IMR-90 (cell line): ENCODE data around the gene WNT6. TPM values are rescaled to one million over a fixed set of nuclear protein-coding genes. Genes with fewer than 3 reads are reported as not detected.

Experiments used
- ATAC-seq: fragments of 200-7000 bp; cut with Tn5 transposase; 2 replicates; pipeline ENCODE4 v1.9.1; 2020; ENCODE audit warnings: low read depth, mild to moderate bottlenecking, moderate library complexity
- BruUV-seq: library from RNA; stranded (reverse); fragments of 400-500 nt; replicated peaks from 2 replicates; lab custom pipeline; 2021; lab: Mats Ljungman, UMichigan
- CTCF ChIA-PET: fragments of 300-600 bp; formaldehyde crosslinking; extraction: SDS; loops from one replicate; lab custom pipeline; 2021; ENCODE audit warnings: antibody characterized with exemption; lab: Yijun Ruan, JAX
- POLR2A ChIA-PET: fragments of 300-600 bp; sonication (Branson Sonifier 250); formaldehyde crosslinking; loops from one replicate; lab custom pipeline; 2022; ENCODE audit warnings: antibody characterized with exemption; ENCODE audit not compliant: unreplicated experiment; lab: Charles Lee
- DNase-seq: peaks from one replicate; pipeline ENCODE4 v3.0.0; 2013
- H2AFZ ChIP-seq: replicated peaks from 2 replicates; pipeline ENCODE3; 2013; ENCODE audit warnings: low read length, mild to moderate bottlenecking; ENCODE audit not compliant: poor library complexity
- H2AK5ac ChIP-seq: 2 replicates; pipeline ENCODE4 v1.6.1; 2013; ENCODE audit warnings: low read depth, low read length, inconsistent platforms
- H2AK9ac ChIP-seq: replicated peaks from 2 replicates; pipeline ENCODE3; 2013; ENCODE audit warnings: mild to moderate bottlenecking, low read depth, low read length, moderate library complexity; ENCODE audit not compliant: poor library complexity
- H2BK120ac ChIP-seq: 2 replicates; pipeline ENCODE4 v1.6.1; 2013; ENCODE audit warnings: low read depth, low read length, inconsistent platforms
- H2BK15ac ChIP-seq: 3 replicates; pipeline ENCODE4 v1.6.1; 2013; ENCODE audit warnings: low read depth, low read length, inconsistent platforms
- H2BK20ac ChIP-seq: 2 replicates; pipeline ENCODE4 v1.6.1; 2013; ENCODE audit warnings: low read depth, mild to moderate bottlenecking, inconsistent platforms, low read length, moderate library complexity
- H2BK5ac ChIP-seq: 2 replicates; pipeline ENCODE4 v1.6.1; 2013; ENCODE audit warnings: mild to moderate bottlenecking, low read depth, low read length, inconsistent platforms; ENCODE audit not compliant: poor library complexity, severe bottlenecking
- H3K14ac ChIP-seq: replicated peaks from 2 replicates; pipeline ENCODE4 v1.6.1; 2013; ENCODE audit warnings: low read depth, low read length, inconsistent platforms
- H3K18ac ChIP-seq: 2 replicates; pipeline ENCODE4 v1.6.1; 2013; ENCODE audit warnings: low read depth, low read length, control low read depth
- H3K23ac ChIP-seq: 2 replicates; pipeline ENCODE4 v1.6.1; 2013; ENCODE audit warnings: low read depth, low read length, inconsistent platforms
- H3K27ac ChIP-seq: 2 replicates; pipeline ENCODE4 v1.5.1; 2013; ENCODE audit warnings: mild to moderate bottlenecking, control low read depth, low read length; ENCODE audit not compliant: insufficient read depth
- H3K27me3 ChIP-seq: 2 replicates; pipeline ENCODE4 v1.6.1; 2013; ENCODE audit warnings: low read length; ENCODE audit not compliant: control insufficient read depth, insufficient read depth
- H3K36me3 ChIP-seq: 2 replicates; pipeline ENCODE4 v1.6.1; 2013; ENCODE audit warnings: low read length, mixed read lengths; ENCODE audit not compliant: control insufficient read depth, insufficient read depth
- H3K4ac ChIP-seq: 2 replicates; pipeline ENCODE4 v1.6.1; 2013; ENCODE audit warnings: low read depth, low read length, inconsistent platforms
- H3K4me1 ChIP-seq: 2 replicates; pipeline ENCODE4 v1.6.1; 2013; ENCODE audit warnings: low read length, mixed read lengths; ENCODE audit not compliant: control insufficient read depth, insufficient read depth
- H3K4me2 ChIP-seq: 2 replicates; pipeline ENCODE4 v1.6.1; 2013; ENCODE audit warnings: low read depth, mild to moderate bottlenecking, control low read depth, low read length, moderate library complexity
- H3K4me3 ChIP-seq: 2 replicates; pipeline ENCODE4 v1.5.1; 2013; ENCODE audit warnings: low read depth, mild to moderate bottlenecking, control low read depth, low read length, moderate library complexity; ENCODE audit not compliant: insufficient read depth
- H3K56ac ChIP-seq: 2 replicates; pipeline ENCODE4 v1.6.1; 2013; ENCODE audit warnings: low read length, inconsistent platforms; ENCODE audit not compliant: insufficient read depth; ENCODE audit errors: extremely low read depth
- H3K79me1 ChIP-seq, 2 experiments: 2 replicates each; pipeline ENCODE4 v1.6.1; 2013; ENCODE audit warnings: low read length in 2 of 2, inconsistent platforms in 1 of 2, low read depth in 1 of 2
- H3K9ac ChIP-seq: 2 replicates; pipeline ENCODE4 v1.6.1; 2013; ENCODE audit warnings: low read depth, low read length, control low read depth
- H3K9me1 ChIP-seq: 2 replicates; pipeline ENCODE4 v1.6.1; 2013; ENCODE audit warnings: low read length, inconsistent platforms; ENCODE audit not compliant: insufficient read depth
- H3K9me3 ChIP-seq: 2 replicates; pipeline ENCODE4 v1.6.1; 2013; ENCODE audit warnings: low read length; ENCODE audit not compliant: control insufficient read depth, insufficient read depth
- H4K20me1 ChIP-seq: 2 replicates; pipeline ENCODE4 v1.6.1; 2013; ENCODE audit warnings: low read length, inconsistent platforms; ENCODE audit not compliant: insufficient read depth
- H4K5ac ChIP-seq: 2 replicates; pipeline ENCODE4 v1.6.1; 2013; ENCODE audit warnings: mild to moderate bottlenecking, low read depth, low read length, control low read depth
- H4K8ac ChIP-seq, 2 experiments: 2 replicates each; pipeline ENCODE4 v1.6.1; 2013; ENCODE audit warnings: low read depth in 2 of 2, low read length in 2 of 2, control low read depth in 1 of 2, inconsistent platforms in 1 of 2
- H4K91ac ChIP-seq: 2 replicates; pipeline ENCODE4 v1.6.1; 2013; ENCODE audit warnings: low read depth, low read length, inconsistent platforms; ENCODE audit not compliant: insufficient read depth
- BHLHE40 ChIP-seq: fragments of 150-350 bp; IDR thresholded peaks from 2 replicates; pipeline ENCODE4 v1.6.1; 2016; ENCODE audit warnings: mild to moderate bottlenecking, low read depth, low read length
- CEBPB ChIP-seq: IDR thresholded peaks from 2 replicates; pipeline ENCODE4 v1.6.1; 2012; ENCODE audit warnings: low read depth, low read length, improper control_type of control experiment
- CHD1 ChIP-seq: IDR thresholded peaks from 2 replicates; pipeline ENCODE4 v1.6.1; 2012; ENCODE audit warnings: low read depth, low read length, improper control_type of control experiment
- ELK1 ChIP-seq: fragments of 150-350 bp; IDR thresholded peaks from 2 replicates; pipeline ENCODE4 v1.6.1; 2016; ENCODE audit warnings: low read depth, mild to moderate bottlenecking, low read length, moderate library complexity, borderline replicate concordance
- FOS ChIP-seq: fragments of 150-350 bp; IDR thresholded peaks from 2 replicates; pipeline ENCODE4 v1.6.1; 2016; ENCODE audit warnings: low read depth, low read length
- MAFK ChIP-seq: IDR thresholded peaks from 2 replicates; pipeline ENCODE4 v1.6.1; 2012; ENCODE audit warnings: low read depth, low read length, improper control_type of control experiment
- MAZ ChIP-seq: IDR thresholded peaks from 2 replicates; pipeline ENCODE4 v1.6.1; 2012; ENCODE audit warnings: low read depth, mild to moderate bottlenecking, low read length, improper control_type of control experiment, moderate library complexity, borderline replicate concordance
- MXI1 ChIP-seq: IDR thresholded peaks from 2 replicates; pipeline ENCODE4 v1.6.1; 2012; ENCODE audit warnings: low read depth, mild to moderate bottlenecking, low read length, moderate library complexity, borderline replicate concordance
- NFE2L2 ChIP-seq: fragments of 150-350 bp; IDR thresholded peaks from 2 replicates; pipeline ENCODE4 v1.6.1; 2016; ENCODE audit warnings: low read depth, mild to moderate bottlenecking, low read length
- RAD21 ChIP-seq: IDR thresholded peaks from 2 replicates; pipeline ENCODE4 v1.6.1; 2012; ENCODE audit warnings: low read length, improper control_type of control experiment
- RCOR1 ChIP-seq: IDR thresholded peaks from 2 replicates; pipeline ENCODE4 v1.6.1; 2012; ENCODE audit warnings: mild to moderate bottlenecking, low read length, improper control_type of control experiment; ENCODE audit not compliant: insufficient replicate concordance
- RFX5 ChIP-seq: IDR thresholded peaks from 2 replicates; pipeline ENCODE4 v1.8.0; 2012; ENCODE audit warnings: low read depth, mild to moderate bottlenecking, low read length, moderate library complexity
- SMC3 ChIP-seq: fragments of 150-350 bp; IDR thresholded peaks from 2 replicates; pipeline ENCODE4 v1.6.1; 2016; ENCODE audit warnings: low read depth, mild to moderate bottlenecking, antibody characterized with exemption, low read length, moderate library complexity
- WGBS, 2 experiments: methylation state at CpG; one replicate each; pipeline versions ENCODE4 v1.1.5 to v1.1.7; 2013; ENCODE audit warnings: missing lambda C conversion rate in 2 of 2; ENCODE audit not compliant: insufficient read length in 1 of 2; ENCODE audit errors: extremely low coverage in 2 of 2; 5-methylcytosine and 5-hydroxymethylcytosine counted together
- dilution Hi-C: fragments of 300-500 bp; cut with HindIII; formaldehyde crosslinking; loops from one replicate; pipeline ENCODE4 v1.14.3; 2018; ENCODE audit warnings: low sequenced_read_pairs; ENCODE audit not compliant: unreplicated experiment
- in situ Hi-C: fragments of 300-500 bp; cut with MboI; formaldehyde crosslinking; loops from 3 replicates; pipeline ENCODE4 v1.14.3; 2019; ENCODE audit warnings: low sequenced_read_pairs, inconsistent platforms, mixed read lengths
- intact Hi-C: fragments of 100-400 bp; cut with micrococcal nuclease; formaldehyde crosslinking; loops from 2 replicates; pipeline ENCODE4 v1.10.0; 2022
- polyA plus RNA-seq, 3 experiments: library from polyadenylated mRNA; depleted of rRNA; stranded (reverse); fragments of >200 nt; gene quantifications; 2 replicates each; pipeline ENCODE4 v1.2.3, GENCODE V29; 2012; ENCODE audit warnings: low replicate concordance in 1 of 3
- total RNA-seq: library from RNA; depleted of rRNA; stranded (reverse); fragments of >200 nt; gene quantifications from 2 replicates; pipeline ENCODE4 v1.2.3, GENCODE V29; 2012
- TF ChIP-seq, protein P1 (sequence below): conservative IDR thresholded peaks from 2 replicates; pipeline ENCODE4 v1.5.1; 2012; ENCODE audit warnings: mild to moderate bottlenecking, low read depth, low read length, improper control_type of control experiment
- TF ChIP-seq, protein P2 (sequence below): fragments of 150-350 bp; IDR thresholded peaks from 2 replicates; pipeline ENCODE4 v1.6.1; 2017; ENCODE audit warnings: mild to moderate bottlenecking, antibody characterized with exemption, low read length, low read depth

WNT6 gene
- total and polyA plus RNA-seq, 2 of the 4 experiments (the other 2 are of a cell fraction) = not detected

GRCh38 chr2:218816561-218817011 is 43.0 kb upstream of the WNT6 start:
- BruUV-seq = no TSS peak
- Histone ChIP-seq H3K4me3 (no peak overlapping the region), H3K79me1 (no peaks in the 10 kb centered on the region), H3K4me1 (peaks cover 2% of the 10 kb centered on the region; the same call in 1 of the 2 replicates), H3K27me3 (no peaks in the 10 kb centered on the region; the same call in none of the 2 replicates), H3K9ac (no peak overlapping the region), H3K56ac (no peak overlapping the region), H3K36me3 (peaks cover 27% of the 10 kb centered on the region), H2AK9ac (no peak overlapping the region), H2BK15ac (no peak overlapping the region), H4K91ac (no peak overlapping the region), H2BK20ac (no peak overlapping the region), H3K4me2 (no peak overlapping the region), H3K4ac (no peak overlapping the region), H3K9me3 (no peaks in the 10 kb centered on the region), H2BK120ac (no peak overlapping the region), H3K14ac (no peak overlapping the region), H2BK5ac (no peak overlapping the region), H4K20me1 (no peaks in the 10 kb centered on the region), H3K27ac (no peak overlapping the region), H2AFZ (no peak overlapping the region), H3K18ac (no peak overlapping the region), H4K8ac (no peak overlapping the region), H3K23ac (no peak overlapping the region), H2AK5ac (no peak overlapping the region), H3K9me1 (no peaks in the 10 kb centered on the region), H4K5ac (no peak overlapping the region)
- intact Hi-C loops = no loop called here
- POLR2A ChIA-PET = no interaction called here
- in situ Hi-C loops = no loop called here
- DNase-seq (no peak), ATAC-seq (no peak)
- CTCF ChIA-PET = interaction anchor here (0.9 kb wide), 1 partner anchor 79 kb away, joined by 3 read pairs; no protein-coding TSS in a partner anchor
- TF ChIP-seq SMC3 (no peak), MAZ (no peak), FOS (no peak), MXI1 (no peak), RCOR1 (no peak), NFE2L2 (no peak), RFX5 (no peak), BHLHE40 (no peak), RAD21 (no peak), ELK1 (no peak), CHD1 (no peak), CEBPB (no peak), MAFK (no peak)
- TF ChIP-seq, protein P1, sequence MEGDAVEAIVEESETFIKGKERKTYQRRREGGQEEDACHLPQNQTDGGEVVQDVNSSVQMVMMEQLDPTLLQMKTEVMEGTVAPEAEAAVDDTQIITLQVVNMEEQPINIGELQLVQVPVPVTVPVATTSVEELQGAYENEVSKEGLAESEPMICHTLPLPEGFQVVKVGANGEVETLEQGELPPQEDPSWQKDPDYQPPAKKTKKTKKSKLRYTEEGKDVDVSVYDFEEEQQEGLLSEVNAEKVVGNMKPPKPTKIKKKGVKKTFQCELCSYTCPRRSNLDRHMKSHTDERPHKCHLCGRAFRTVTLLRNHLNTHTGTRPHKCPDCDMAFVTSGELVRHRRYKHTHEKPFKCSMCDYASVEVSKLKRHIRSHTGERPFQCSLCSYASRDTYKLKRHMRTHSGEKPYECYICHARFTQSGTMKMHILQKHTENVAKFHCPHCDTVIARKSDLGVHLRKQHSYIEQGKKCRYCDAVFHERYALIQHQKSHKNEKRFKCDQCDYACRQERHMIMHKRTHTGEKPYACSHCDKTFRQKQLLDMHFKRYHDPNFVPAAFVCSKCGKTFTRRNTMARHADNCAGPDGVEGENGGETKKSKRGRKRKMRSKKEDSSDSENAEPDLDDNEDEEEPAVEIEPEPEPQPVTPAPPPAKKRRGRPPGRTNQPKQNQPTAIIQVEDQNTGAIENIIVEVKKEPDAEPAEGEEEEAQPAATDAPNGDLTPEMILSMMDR = no peak
- TF ChIP-seq, protein P2, sequence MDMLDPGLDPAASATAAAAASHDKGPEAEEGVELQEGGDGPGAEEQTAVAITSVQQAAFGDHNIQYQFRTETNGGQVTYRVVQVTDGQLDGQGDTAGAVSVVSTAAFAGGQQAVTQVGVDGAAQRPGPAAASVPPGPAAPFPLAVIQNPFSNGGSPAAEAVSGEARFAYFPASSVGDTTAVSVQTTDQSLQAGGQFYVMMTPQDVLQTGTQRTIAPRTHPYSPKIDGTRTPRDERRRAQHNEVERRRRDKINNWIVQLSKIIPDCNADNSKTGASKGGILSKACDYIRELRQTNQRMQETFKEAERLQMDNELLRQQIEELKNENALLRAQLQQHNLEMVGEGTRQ = no peak
- 100% methylated on average over 2 of the region's 2 CpGs; no CpG with 5 or more reads in 1 of the 2 experiments for WGBS, 2 experiments
- dilution Hi-C loops = no loop called here
